GM12874 (cell line): ENCODE data around the gene MAPK1IP1L.

Source experiments
- TF ChIP-seq, protein P1 (sequence below): IDR thresholded peaks from 2 replicates; pipeline ENCODE4 v1.5.1; 2011; ENCODE audit warnings: low read depth, mild to moderate bottlenecking, control low read depth, low read length, moderate library complexity; ENCODE audit not compliant: insufficient read depth

Gene MAPK1IP1L

DNA sequence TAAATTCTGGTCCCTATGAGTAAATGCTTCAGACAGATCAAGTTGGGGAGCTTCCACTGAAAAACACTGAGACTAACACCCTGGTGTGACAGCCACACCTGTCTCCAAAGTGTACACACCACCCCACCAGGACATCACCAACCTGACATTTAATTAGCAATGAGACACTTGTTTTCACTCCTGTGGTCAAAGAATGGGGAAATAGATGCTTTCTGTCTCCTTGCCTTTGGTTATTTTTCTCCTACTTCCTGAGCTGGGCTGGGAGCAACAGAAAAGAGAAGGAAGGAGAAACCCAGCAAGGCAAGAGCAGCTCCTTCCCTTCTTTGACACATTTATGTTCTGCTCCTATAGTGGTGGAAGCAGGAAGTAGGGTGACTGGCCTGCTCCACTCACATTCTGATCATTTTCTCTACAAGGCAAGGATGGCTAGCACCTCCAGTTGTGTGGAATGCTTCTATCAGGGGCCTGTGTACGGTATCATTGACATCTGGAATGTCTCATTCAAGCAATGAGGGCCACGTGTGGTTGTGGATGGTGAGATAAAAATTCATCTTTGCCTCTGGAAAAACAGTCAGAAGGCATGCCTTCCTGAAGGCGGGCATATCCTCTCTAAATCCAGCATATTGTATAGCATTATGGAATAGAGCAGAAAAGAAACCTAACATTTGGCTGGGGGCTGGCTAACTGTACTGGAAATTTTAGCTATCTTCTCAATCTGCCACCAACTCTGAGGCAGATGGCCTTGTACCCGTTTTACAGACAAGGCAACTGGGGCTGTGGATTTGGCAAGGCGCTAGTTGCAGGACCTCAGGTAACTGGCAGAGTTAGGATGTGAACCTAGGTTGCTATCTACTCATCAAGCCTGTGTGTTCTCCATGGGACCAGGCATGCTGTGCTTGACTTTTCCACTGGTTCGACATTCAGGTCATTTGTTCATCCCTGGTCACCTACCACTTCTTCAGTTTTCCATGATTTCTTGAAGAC lies 52.8 kb downstream of the MAPK1IP1L start:
- TF ChIP-seq, protein P1, sequence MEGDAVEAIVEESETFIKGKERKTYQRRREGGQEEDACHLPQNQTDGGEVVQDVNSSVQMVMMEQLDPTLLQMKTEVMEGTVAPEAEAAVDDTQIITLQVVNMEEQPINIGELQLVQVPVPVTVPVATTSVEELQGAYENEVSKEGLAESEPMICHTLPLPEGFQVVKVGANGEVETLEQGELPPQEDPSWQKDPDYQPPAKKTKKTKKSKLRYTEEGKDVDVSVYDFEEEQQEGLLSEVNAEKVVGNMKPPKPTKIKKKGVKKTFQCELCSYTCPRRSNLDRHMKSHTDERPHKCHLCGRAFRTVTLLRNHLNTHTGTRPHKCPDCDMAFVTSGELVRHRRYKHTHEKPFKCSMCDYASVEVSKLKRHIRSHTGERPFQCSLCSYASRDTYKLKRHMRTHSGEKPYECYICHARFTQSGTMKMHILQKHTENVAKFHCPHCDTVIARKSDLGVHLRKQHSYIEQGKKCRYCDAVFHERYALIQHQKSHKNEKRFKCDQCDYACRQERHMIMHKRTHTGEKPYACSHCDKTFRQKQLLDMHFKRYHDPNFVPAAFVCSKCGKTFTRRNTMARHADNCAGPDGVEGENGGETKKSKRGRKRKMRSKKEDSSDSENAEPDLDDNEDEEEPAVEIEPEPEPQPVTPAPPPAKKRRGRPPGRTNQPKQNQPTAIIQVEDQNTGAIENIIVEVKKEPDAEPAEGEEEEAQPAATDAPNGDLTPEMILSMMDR = no peak

- TF ChIP-seq, protein P1 = no peak
Measured at GRCh38 chr14:55105991-55106390, 54.5 kb downstream of the MAPK1IP1L start.

- TF ChIP-seq, protein P1 = no peak
Measured at GRCh38 chr14:55107766-55108554, 56.5 kb downstream of the MAPK1IP1L start.

DNA sequence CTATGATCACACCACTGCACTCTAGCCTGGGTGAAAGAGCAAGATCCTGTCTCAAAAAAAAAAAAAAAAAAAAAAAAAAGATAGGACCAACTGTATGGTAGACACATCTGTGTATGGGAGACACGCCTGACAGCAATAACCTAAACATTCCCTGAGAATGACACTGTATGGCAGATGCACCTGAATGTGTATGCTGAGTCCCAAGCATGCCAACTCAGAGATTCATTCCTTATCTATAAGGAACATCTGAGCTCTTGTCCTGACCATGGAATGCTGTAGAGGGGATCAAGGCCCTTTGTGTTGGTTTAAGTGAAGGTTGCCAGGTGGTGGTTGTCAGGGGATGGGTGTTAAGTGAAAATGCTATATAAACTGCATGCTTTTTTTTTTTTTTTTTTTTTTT lies 58.4 kb downstream of the MAPK1IP1L start:
- TF ChIP-seq, protein P1 = no peak

DNA sequence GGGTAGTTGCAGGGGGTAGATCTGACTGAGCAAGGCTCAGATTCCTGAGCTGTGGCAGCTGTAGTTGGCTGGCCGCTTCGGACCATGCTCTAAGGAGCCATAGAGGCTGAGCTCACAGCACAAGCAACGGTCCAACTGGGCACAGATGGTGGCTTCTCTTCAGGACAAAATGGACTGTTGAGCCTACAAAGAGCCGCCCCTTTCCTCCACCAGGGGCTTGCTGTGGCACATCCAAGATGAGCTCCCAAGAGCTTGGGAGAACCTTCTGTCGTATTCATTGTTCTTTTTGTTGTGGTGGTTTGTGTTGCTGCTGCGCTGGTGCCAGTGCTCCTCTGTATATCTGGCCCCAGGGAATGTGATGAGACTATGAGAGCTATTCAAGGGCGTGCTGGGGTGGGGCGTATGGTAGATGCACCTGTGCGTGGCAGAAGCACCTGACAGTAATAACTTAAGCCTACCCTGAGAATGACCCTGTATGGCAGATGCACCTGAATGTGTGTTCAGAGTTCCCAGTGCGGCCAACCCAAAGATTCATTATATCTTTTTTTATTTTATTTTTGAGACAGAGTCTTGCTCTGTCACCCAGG lies 59.8 kb downstream of the MAPK1IP1L start:
- TF ChIP-seq, protein P1 = no peak

- TF ChIP-seq, protein P1 = no peak
Measured at GRCh38 chr14:55114720-55115119, 63.3 kb downstream of the MAPK1IP1L start.

DNA sequence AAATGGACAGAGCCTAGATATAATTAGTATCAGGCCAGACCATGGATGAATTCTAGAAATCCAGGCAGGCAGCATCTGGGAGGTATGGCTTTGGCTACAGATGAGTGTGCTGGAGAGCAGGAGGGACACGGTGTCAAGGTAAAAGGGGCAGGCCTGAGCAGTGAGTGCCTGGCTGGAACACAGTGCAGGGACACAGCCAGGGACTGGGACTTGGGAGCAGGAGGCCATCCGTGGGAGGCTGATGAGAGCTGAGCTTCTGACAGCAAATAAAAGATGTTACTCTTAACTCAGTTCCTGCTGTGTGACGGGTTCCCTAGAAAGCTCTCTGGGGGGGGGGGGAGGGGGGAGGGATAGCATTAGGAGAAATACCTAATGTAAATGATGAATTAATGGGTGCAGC lies 64.0 kb downstream of the MAPK1IP1L start:
- TF ChIP-seq, protein P1 = no peak
